Spinal cord (tissue), 10 donors: ENCODE data around the gene SLC34A1. TPM values are rescaled to one million over a fixed set of nuclear protein-coding genes. Genes with fewer than 3 reads are reported as not detected.
A peak's percentile ranks its signal among the peaks of the same experiment; 100 is the strongest.
"Not testable (repeated sequence)": the region's sequence is repeated elsewhere in the genome, so short reads cannot be mapped to it uniquely, and the experiment has no call there.

Experiments used
- DNase-seq, 6 donors: peaks; one replicate each; pipeline versions ENCODE4 v3.0.0 to v3.0.0-alpha.2; 2013 to 2015; ENCODE audit warnings: low spot score in 6 of 6, low read depth in 4 of 6
- H3K27ac ChIP-seq: one replicate; pipeline ENCODE4 v1.5.1; 2013; ENCODE audit warnings: low read depth, low read length, control low read depth
- H3K27me3 ChIP-seq: one replicate; pipeline ENCODE4 v1.6.1; 2013; ENCODE audit warnings: low read length; ENCODE audit not compliant: control insufficient read depth, insufficient read depth
- H3K36me3 ChIP-seq: one replicate; pipeline ENCODE4 v1.6.1; 2013; ENCODE audit warnings: low read length; ENCODE audit not compliant: control insufficient read depth, insufficient read depth
- H3K4me1 ChIP-seq: one replicate; pipeline ENCODE4 v1.6.1; 2013; ENCODE audit warnings: low read length; ENCODE audit not compliant: control insufficient read depth, insufficient read depth
- H3K4me3 ChIP-seq: one replicate; pipeline ENCODE4 v1.5.1; 2013; ENCODE audit warnings: low read depth, low read length, control low read depth
- H3K9me3 ChIP-seq: one replicate; pipeline ENCODE4 v1.6.1; 2013; ENCODE audit warnings: low read length; ENCODE audit not compliant: control insufficient read depth, insufficient read depth
- WGBS: methylation state at CpG from one replicate; pipeline ENCODE4 v1.1.5; 2013; ENCODE audit warnings: missing lambda C conversion rate; ENCODE audit not compliant: insufficient coverage; 5-methylcytosine and 5-hydroxymethylcytosine counted together
- polyA plus RNA-seq, 2 donors: library from polyadenylated mRNA; unstranded; fragments of 120-200 nt; gene quantifications; one replicate each; pipeline ENCODE4 v1.2.1, GENCODE V29; 2013; ENCODE audit not compliant: insufficient read length in 2 of 2
- total RNA-seq, 2 donors: library from RNA; depleted of rRNA in 1 of 2; stranded (reverse); fragments of 120-200 nt in 1 of 2; fragments of >200 nt in 1 of 2; gene quantifications; one replicate each; pipeline versions ENCODE4 v1.2.3 to v1.2.4, GENCODE V29; 2013 to 2014
- donor health status: healthy.

Gene SLC34A1
- total and polyA plus RNA-seq, 4 donors = 0.68 to 1.2 TPM; not detected in 2

GRCh38 chr5:177373806-177374205 lies 10.4 kb upstream of the SLC34A1 start:
- Histone ChIP-seq H3K4me3 (no peak overlapping the region), H3K9me3 (no peaks in the 10 kb centered on the region), H3K36me3 (peaks cover 8% of the 10 kb centered on the region), H3K27ac (no peak overlapping the region), H3K4me1 (peaks cover 18% of the 10 kb centered on the region), H3K27me3 (peaks cover 10% of the 10 kb centered on the region)
- WGBS = 55% methylated on average over 6 of the region's 6 CpGs
- no peak for DNase-seq

DNA sequence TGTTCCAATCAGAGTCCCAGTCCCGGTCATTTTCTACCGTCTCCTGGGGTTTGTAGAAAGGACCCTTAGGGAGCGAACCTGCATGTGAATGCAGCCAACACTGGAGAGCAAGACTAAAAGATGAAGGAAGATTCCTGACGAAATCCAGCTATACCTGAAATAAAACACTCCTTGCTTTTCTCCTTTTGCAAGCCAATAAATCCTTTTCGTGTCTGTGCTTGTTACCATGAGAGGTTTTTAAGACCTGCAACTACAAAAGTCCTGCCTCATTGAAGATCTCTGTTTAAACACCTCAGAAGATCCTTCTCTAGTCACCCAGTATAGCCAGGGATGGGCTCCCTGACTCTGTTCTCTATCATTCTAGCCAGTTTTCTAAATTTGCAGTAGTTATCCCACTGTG lies 10.0 kb upstream of the SLC34A1 start:
- H3K4me3 ChIP-seq = no peak overlapping the region
- WGBS = 68% methylated on average over 5 of the region's 5 CpGs
- no peak for DNase-seq
- H3K4me1 ChIP-seq = peaks cover 18% of the 10 kb centered on the region
- H3K9me3 ChIP-seq = no peaks in the 10 kb centered on the region
- H3K27me3 ChIP-seq = peaks cover 6% of the 10 kb centered on the region
- peaks cover 8% of the 10 kb centered on the region for H3K36me3 ChIP-seq
- H3K27ac ChIP-seq = no peak overlapping the region

- H3K4me1 ChIP-seq = peaks cover 16% of the 10 kb centered on the region
- H3K9me3 ChIP-seq, H3K36me3 ChIP-seq, H3K27me3 ChIP-seq, H3K27ac ChIP-seq, H3K4me3 ChIP-seq, DNase-seq: not testable (repeated sequence)
- 94% methylated on average over 2 of the region's 5 CpGs for WGBS
Observed at GRCh38 chr5:177375516-177375915, 8.7 kb upstream of the SLC34A1 start.

- 100% methylated on average over 1 of the region's 11 CpGs for WGBS
Observed at GRCh38 chr5:177376107-177376506, 8.1 kb upstream of the SLC34A1 start.

GRCh38 chr5:177377851-177378776 lies 6.1 kb upstream of the SLC34A1 start:
- peaks cover 3% of the 10 kb centered on the region for H3K36me3 ChIP-seq
- no peak overlapping the region for H3K4me3 ChIP-seq
- H3K4me1 ChIP-seq = peaks cover 9% of the 10 kb centered on the region
- no peaks in the 10 kb centered on the region for H3K27me3 ChIP-seq
- no peaks in the 10 kb centered on the region for H3K9me3 ChIP-seq
- 81% methylated on average over 8 of the region's 8 CpGs for WGBS
- DNase-seq = no peak
- H3K27ac ChIP-seq = no peak overlapping the region

More at GRCh38 chr5:177376107-177376506, 8.1 kb upstream of the SLC34A1 start:
- Histone ChIP-seq H3K27me3 (peaks cover 2% of the 10 kb centered on the region), H3K27ac (no peak overlapping the region), H3K9me3 (no peaks in the 10 kb centered on the region), H3K4me3 (no peak overlapping the region), H3K4me1 (peaks cover 12% of the 10 kb centered on the region), H3K36me3 (peaks cover 8% of the 10 kb centered on the region)
- DNase-seq = no peak

GRCh38 chr5:177378884-177379883 lies 5.0 kb upstream of the SLC34A1 start:
- H3K4me1 ChIP-seq = peaks cover 9% of the 10 kb centered on the region
- WGBS = 90% methylated on average over 10 of the region's 15 CpGs
- H3K9me3 ChIP-seq = no peaks in the 10 kb centered on the region
- no peaks in the 10 kb centered on the region for H3K27me3 ChIP-seq
- no peaks in the 10 kb centered on the region for H3K36me3 ChIP-seq
- H3K4me3 ChIP-seq = no peak overlapping the region
- no peak overlapping the region for H3K27ac ChIP-seq
- no peak for DNase-seq

GRCh38 chr5:177380805-177381126 lies 3.5 kb upstream of the SLC34A1 start:
- H3K27me3 ChIP-seq = no peaks in the 10 kb centered on the region
- no peaks in the 10 kb centered on the region for H3K9me3 ChIP-seq
- no peak overlapping the region for H3K4me3 ChIP-seq
- H3K27ac ChIP-seq = no peak overlapping the region
- WGBS = 88% methylated on average over 5 of the region's 6 CpGs
- DNase-seq = no peak
- peaks cover 9% of the 10 kb centered on the region for H3K4me1 ChIP-seq
- no peaks in the 10 kb centered on the region for H3K36me3 ChIP-seq

DNA sequence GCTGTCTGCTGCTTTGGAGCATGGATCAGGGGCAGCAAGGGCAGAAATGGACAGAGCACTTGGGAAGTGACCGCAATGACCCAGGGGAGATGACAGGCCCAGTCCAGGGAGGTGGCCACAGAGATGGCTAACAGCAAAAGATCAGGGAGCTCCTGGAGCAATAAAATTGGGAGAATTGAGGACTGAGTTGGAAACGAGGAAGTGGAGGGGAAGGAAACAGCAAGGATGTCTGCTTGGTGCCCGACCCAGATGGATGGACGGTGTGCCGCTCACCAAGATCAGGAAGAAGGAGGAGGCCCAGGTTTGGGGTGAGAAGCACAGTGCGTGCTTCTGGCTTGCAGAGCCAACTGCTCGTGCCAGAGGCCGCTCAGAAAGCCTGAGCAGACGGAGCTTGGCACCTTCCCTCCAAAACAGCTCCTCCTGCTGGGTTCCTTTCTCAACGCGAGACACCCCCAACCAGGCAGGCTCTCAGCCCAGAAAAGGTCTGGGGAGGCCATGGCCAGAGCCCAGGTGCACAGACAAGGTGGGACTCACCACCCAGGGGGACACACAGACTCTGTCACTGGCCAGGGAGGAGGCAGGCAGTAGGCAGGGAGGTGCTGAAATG lies 1.7 kb upstream of the SLC34A1 start:
- Histone ChIP-seq H3K9me3 (no peaks in the 10 kb centered on the region), H3K27ac (no peak overlapping the region)
- DNase-seq = peak in 2 of 6 donors; percentile 38 to 86

GRCh38 chr5:177383181-177383580 lies 1.1 kb upstream of the SLC34A1 start:
- Histone ChIP-seq H3K27me3 (no peaks in the 10 kb centered on the region), H3K36me3 (no peaks in the 10 kb centered on the region), H3K9me3 (no peaks in the 10 kb centered on the region), H3K4me1 (peaks cover 9% of the 10 kb centered on the region), H3K4me3 (no peak overlapping the region), H3K27ac (no peak overlapping the region)
- no peak for DNase-seq
- 83% methylated on average over 7 of the region's 9 CpGs for WGBS

More for the DNA sequence above, 1.7 kb upstream of the SLC34A1 start:
- Histone ChIP-seq H3K27me3 (no peaks in the 10 kb centered on the region), H3K4me3 (no peak overlapping the region), H3K36me3 (no peaks in the 10 kb centered on the region), H3K4me1 (peaks cover 9% of the 10 kb centered on the region)
- 30% methylated on average over 11 of the region's 11 CpGs for WGBS
